ENCODE results near the gene CACNA1C. TPM values are rescaled to one million over a fixed set of nuclear protein-coding genes. Genes with fewer than 3 reads are reported as not detected.
A peak's percentile ranks its signal among the peaks of the same experiment; 100 is the strongest.

Gene CACNA1C
- total RNA-seq, 1 donor from 2014 or later = 15.6 TPM

- intact Hi-C loops (cut with DNase I) = no loop called here
- no peaks in the 10 kb centered on the region for H3K9me3 ChIP-seq
- ATAC-seq (no peak), DNase-seq (no peak)
- no peak for TF ChIP-seq CTCF (IDR thresholded peaks at IDR 0.05)
- peaks cover 3% of the 10 kb centered on the region for H3K4me1 ChIP-seq
- H3K4me3 ChIP-seq = no peak overlapping the region
- no peaks in the 10 kb centered on the region for H3K27me3 ChIP-seq
- H3K27ac ChIP-seq = peak overlapping the region; percentile 11
- H3K36me3 ChIP-seq = no peaks in the 10 kb centered on the region
These were observed 584.1 kb downstream of the CACNA1C start for GRCh38 chr12:2636741-2637340.

GRCh38 chr12:2637371-2637770, 584.6 kb downstream of the CACNA1C start:
- no peak overlapping the region for H3K4me3 ChIP-seq
- no peaks in the 10 kb centered on the region for H3K27me3 ChIP-seq
- H3K4me1 ChIP-seq = peaks cover 3% of the 10 kb centered on the region
- DNase-seq (no peak), ATAC-seq (no peak)
- H3K9me3 ChIP-seq = no peaks in the 10 kb centered on the region
- H3K27ac ChIP-seq = peak overlapping the region; percentile 11
- intact Hi-C loops (cut with DNase I) = no loop called here
- no peak for TF ChIP-seq CTCF (IDR thresholded peaks at IDR 0.05)
- no peaks in the 10 kb centered on the region for H3K36me3 ChIP-seq

- Histone ChIP-seq H3K4me1 (peaks cover 3% of the 10 kb centered on the region), H3K27ac (no peak overlapping the region), H3K9me3 (no peaks in the 10 kb centered on the region), H3K36me3 (no peaks in the 10 kb centered on the region), H3K4me3 (no peak overlapping the region), H3K27me3 (no peaks in the 10 kb centered on the region)
- intact Hi-C loops (cut with DNase I) = no loop called here
- no peak for TF ChIP-seq CTCF (IDR thresholded peaks at IDR 0.05)
- DNase-seq (no peak), ATAC-seq (no peak)
These were observed 585.7 kb downstream of the CACNA1C start for GRCh38 chr12:2638273-2639019.

- H3K4me3 ChIP-seq = no peak overlapping the region
- no peaks in the 10 kb centered on the region for H3K36me3 ChIP-seq
- ATAC-seq (no peak), DNase-seq (no peak)
- intact Hi-C loops (cut with DNase I) = no loop called here
- no peak overlapping the region for H3K27ac ChIP-seq
- no peaks in the 10 kb centered on the region for H3K9me3 ChIP-seq
- no peak for TF ChIP-seq CTCF (IDR thresholded peaks at IDR 0.05)
- no peaks in the 10 kb centered on the region for H3K27me3 ChIP-seq
- peaks cover 3% of the 10 kb centered on the region for H3K4me1 ChIP-seq
These were observed 586.2 kb downstream of the CACNA1C start for GRCh38 chr12:2639020-2639298.

- no peak for DNase-seq
- no peak for TF ChIP-seq CTCF (IDR thresholded peaks at IDR 0.05)
- Histone ChIP-seq H3K36me3 (no peaks in the 10 kb centered on the region), H3K27ac (no peak overlapping the region), H3K9me3 (no peaks in the 10 kb centered on the region), H3K27me3 (no peaks in the 10 kb centered on the region), H3K4me1 (peaks cover 3% of the 10 kb centered on the region), H3K4me3 (no peak overlapping the region)
- no peak for ATAC-seq
- intact Hi-C loops (cut with DNase I) = no loop called here
These were observed 587.5 kb downstream of the CACNA1C start for GRCh38 chr12:2640281-2640680.

Data from upper lobe of right lung (tissue), 1 donor.